ENCODE data around the gene CCNC. TPM values are rescaled to one million over a fixed set of nuclear protein-coding genes. Genes with fewer than 3 reads are reported as not detected.

Gene CCNC
- total RNA-seq, 1 donor from 2014 or later, result 15.1 TPM

DNA sequence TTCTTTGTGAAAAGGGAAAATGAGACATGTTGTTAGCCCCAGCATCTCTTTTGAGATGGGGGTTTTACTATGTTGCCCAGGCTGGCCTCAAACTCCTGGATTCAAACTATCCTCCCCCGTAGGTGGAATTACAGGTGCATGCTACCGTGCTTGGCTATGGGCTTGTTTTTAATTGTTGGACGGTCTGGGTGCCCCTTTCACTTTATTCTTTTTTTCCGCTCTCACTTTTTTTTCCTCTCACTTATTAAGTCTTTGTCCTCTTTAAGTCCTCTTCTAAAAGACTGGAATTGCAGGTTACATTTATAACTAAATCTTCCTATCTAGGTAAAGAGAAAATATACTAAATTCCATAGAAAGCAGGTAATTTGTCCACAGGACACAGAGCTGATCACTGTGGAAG is 19.3 kb upstream of the CCNC start:
- H3K9me3 ChIP-seq (replicated peaks), result no peaks in the 10 kb centered on the region
- TF ChIP-seq CTCF (IDR thresholded peaks at IDR 0.05; ENCODE audit: borderline replicate concordance), result no peak
- no peaks in the 10 kb centered on the region for H3K36me3 ChIP-seq
- intact Hi-C loops (cut with micrococcal nuclease), result no loop called here
- H3K27ac ChIP-seq (replicated peaks), result no peak overlapping the region
- peaks cover 87% of the 10 kb centered on the region for H3K27me3 ChIP-seq (ENCODE audit: low read depth)
- H3K4me3 ChIP-seq, result no peak overlapping the region
- DNase-seq, result no peak
- H3K4me1 ChIP-seq, result peaks cover 28% of the 10 kb centered on the region

DNA sequence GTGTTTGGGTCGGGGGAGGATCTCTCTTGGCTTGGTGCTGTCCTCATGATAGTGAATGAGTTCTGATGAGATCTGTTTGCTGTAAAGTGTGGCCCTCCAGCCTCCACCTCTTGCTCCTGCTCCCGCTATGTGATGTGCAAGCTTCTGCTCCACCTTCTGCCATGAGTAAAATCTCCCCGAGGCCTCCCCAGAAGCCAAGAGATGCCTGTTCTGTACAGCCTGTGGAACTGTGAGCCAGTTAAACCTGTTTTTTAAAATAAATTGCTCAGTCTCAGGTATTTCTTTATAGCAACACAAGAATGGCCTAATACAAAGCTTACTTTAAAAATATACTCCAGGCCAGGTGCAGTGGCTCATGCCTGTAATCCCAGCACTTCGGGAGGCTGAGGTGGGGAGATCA is 11.3 kb upstream of the CCNC start:
- Histone ChIP-seq H3K27ac (replicated peaks) (no peak overlapping the region), H3K36me3 (no peaks in the 10 kb centered on the region), H3K4me3 (no peak overlapping the region), H3K27me3 (ENCODE audit: low read depth) (peaks cover 34% of the 10 kb centered on the region), H3K9me3 (replicated peaks) (no peaks in the 10 kb centered on the region), H3K4me1 (no peaks in the 10 kb centered on the region)
- intact Hi-C loops (cut with micrococcal nuclease), result no loop called here
- no peak for DNase-seq
- TF ChIP-seq CTCF (IDR thresholded peaks at IDR 0.05; ENCODE audit: borderline replicate concordance), result no peak

DNA sequence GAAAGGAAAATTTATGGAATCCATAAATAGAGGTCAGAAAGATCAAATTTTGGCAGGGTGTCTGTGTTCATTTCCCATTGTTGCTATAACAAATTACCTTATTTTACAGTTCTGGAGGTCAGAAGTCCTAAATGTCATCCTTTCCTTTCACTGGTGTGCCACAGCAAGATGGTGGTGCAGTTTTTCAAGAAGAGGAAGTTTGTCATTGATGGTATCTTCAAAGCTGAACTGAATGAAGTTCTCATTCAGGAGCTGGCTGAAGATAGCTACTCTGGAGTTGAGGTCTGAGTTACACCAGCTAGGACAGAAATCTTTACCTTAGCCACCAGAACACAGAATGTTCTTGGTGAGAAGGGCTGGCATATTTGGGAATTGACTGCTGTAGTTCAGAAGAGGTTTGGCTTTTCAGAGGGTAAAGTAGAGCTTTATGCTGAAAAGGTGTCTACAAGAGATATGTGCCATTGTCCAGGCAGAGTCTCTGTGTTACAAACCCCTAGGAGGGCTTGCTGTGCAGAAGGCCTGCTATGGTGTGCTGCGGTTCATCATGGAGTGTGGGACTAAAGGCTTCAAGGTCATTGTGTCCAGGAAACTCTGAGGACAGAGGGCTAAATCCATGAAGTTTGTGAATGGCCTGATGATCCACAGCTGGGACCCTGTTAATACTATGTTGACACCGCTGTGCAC is 7.2 kb upstream of the CCNC start:
- DNase-seq, result no peak
- peaks cover under 1% of the 10 kb centered on the region for H3K27me3 ChIP-seq (ENCODE audit: low read depth)
- no peaks in the 10 kb centered on the region for H3K4me1 ChIP-seq
- intact Hi-C loops (cut with micrococcal nuclease), result no loop called here
- no peaks in the 10 kb centered on the region for H3K9me3 ChIP-seq (replicated peaks)
- no peak overlapping the region for H3K27ac ChIP-seq (replicated peaks)
- H3K36me3 ChIP-seq, result no peaks in the 10 kb centered on the region
- H3K4me3 ChIP-seq, result no peak overlapping the region
- no peak for TF ChIP-seq CTCF (IDR thresholded peaks at IDR 0.05; ENCODE audit: borderline replicate concordance)

DNA sequence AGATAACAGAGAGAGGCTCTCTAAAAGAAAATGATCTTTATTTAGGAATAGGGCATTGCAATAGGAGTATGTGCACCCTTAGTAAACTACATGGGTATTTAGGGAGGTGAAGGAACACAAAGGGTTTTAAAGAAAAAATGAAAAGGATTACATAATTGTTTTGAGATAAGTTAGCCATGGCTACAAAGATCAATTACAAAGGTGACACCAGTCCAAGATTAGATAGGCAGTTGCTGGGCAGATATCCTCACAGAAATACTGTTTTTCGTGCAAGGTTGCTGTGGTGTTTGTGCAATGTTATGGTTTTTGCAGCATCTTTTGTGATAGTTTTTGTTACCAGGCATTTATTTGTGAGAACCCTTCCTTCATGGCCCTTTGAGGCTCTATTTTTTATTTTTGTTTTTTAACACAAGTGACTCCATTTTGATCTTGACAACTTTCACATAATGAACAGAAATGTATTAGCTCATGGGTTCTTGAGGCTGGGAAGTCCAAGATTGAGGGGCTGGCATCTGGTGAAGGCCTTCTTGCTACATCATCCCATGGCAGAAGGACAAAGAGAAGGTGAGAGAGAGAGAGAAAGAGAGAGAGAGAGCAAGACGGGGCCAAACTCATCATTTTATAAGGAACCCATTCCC is 5.6 kb upstream of the CCNC start:
- no peak for TF ChIP-seq CTCF (IDR thresholded peaks at IDR 0.05; ENCODE audit: borderline replicate concordance)
- H3K4me3 ChIP-seq, result no peak overlapping the region
- H3K9me3 ChIP-seq (replicated peaks), result no peaks in the 10 kb centered on the region
- H3K27ac ChIP-seq (replicated peaks), result no peak overlapping the region
- intact Hi-C loops (cut with micrococcal nuclease), result no loop called here
- H3K36me3 ChIP-seq, result no peaks in the 10 kb centered on the region
- H3K27me3 ChIP-seq (ENCODE audit: low read depth), result no peaks in the 10 kb centered on the region
- peaks cover under 1% of the 10 kb centered on the region for H3K4me1 ChIP-seq
- no peak for DNase-seq

- peaks cover 23% of the 10 kb centered on the region for H3K36me3 ChIP-seq
- H3K27ac ChIP-seq (replicated peaks), result peak overlapping the region; percentile 14
- peaks cover 64% of the 10 kb centered on the region for H3K4me1 ChIP-seq
- H3K9me3 ChIP-seq (replicated peaks), result no peaks in the 10 kb centered on the region
- no peak for TF ChIP-seq CTCF (IDR thresholded peaks at IDR 0.05; ENCODE audit: borderline replicate concordance)
- DNase-seq, result no peak
- H3K4me3 ChIP-seq, result no peak overlapping the region
- intact Hi-C loops (cut with micrococcal nuclease), result no loop called here
- H3K27me3 ChIP-seq (ENCODE audit: low read depth), result no peaks in the 10 kb centered on the region
Observed at GRCh38 chr6:99563056-99563723, 5.3 kb downstream of the CCNC start.
